Neural cell (in vitro differentiated cells): ENCODE results near the gene ARMC9. TPM values are rescaled to one million over a fixed set of nuclear protein-coding genes. Genes with fewer than 3 reads are reported as not detected.

ENCODE experiments used
- H2AFZ ChIP-seq: fragments of 200-600, 300-800 bp; sonication (generic), shearing (Covaris generic); 2 replicates; pipeline ENCODE4 v1.6.0; 2014; ENCODE audit warnings: low read depth, mild to moderate bottlenecking, antibody characterized with exemption, low read length, moderate library complexity
- H3F3A ChIP-seq: fragments of 200-600 bp; shearing (Covaris generic); 2 replicates; pipeline ENCODE4 v1.6.1; 2016; ENCODE audit warnings: mild to moderate bottlenecking, moderate library complexity, mixed read lengths, antibody characterized with exemption, low read length; ENCODE audit not compliant: insufficient read depth, poor library complexity, severe bottlenecking
- H3K27ac ChIP-seq: fragments of 200-600, 300-800 bp; sonication (generic), shearing (Covaris generic); 2 replicates; pipeline ENCODE4 v1.5.1; 2014; ENCODE audit warnings: mild to moderate bottlenecking, low read length, moderate library complexity
- H3K27me3 ChIP-seq: fragments of 300-800, 200-600 bp; sonication (generic), shearing (Covaris generic); 2 replicates; pipeline ENCODE4 v1.6.0; 2014; ENCODE audit warnings: mild to moderate bottlenecking, low read depth, low read length, moderate library complexity; ENCODE audit not compliant: insufficient read depth
- H3K36me3 ChIP-seq: fragments of 300-800, 200-600 bp; sonication (generic), shearing (Covaris generic); 2 replicates; pipeline ENCODE4 v1.5.1; 2014; ENCODE audit warnings: mild to moderate bottlenecking, antibody characterized with exemption, low read length, moderate library complexity; ENCODE audit not compliant: insufficient read depth
- H3K4me2 ChIP-seq: fragments of 300-800, 200-600 bp; sonication (generic), shearing (Covaris generic); 2 replicates; pipeline ENCODE4 v1.6.0; 2014; ENCODE audit warnings: mild to moderate bottlenecking, low read length
- H3K4me3 ChIP-seq: fragments of 300-800, 200-600 bp; sonication (generic), shearing (Covaris generic); 2 replicates; pipeline ENCODE4 v1.5.1; 2014; ENCODE audit warnings: mild to moderate bottlenecking, low read length, moderate library complexity
- H3K79me2 ChIP-seq: fragments of 200-600 bp; shearing (Covaris generic); replicated peaks from 2 replicates; pipeline ENCODE4 v1.6.0; 2014; ENCODE audit warnings: mild to moderate bottlenecking, low read length, moderate library complexity; ENCODE audit not compliant: insufficient read depth
- H3K9ac ChIP-seq: fragments of 300-800, 200-600 bp; sonication (generic), shearing (Covaris generic); 2 replicates; pipeline ENCODE4 v1.6.1; 2016; ENCODE audit warnings: mild to moderate bottlenecking, low read length, mixed read lengths
- H3K9me2 ChIP-seq: fragments of 200-600 bp; shearing (Covaris generic); 2 replicates; pipeline ENCODE4 v1.6.1; 2016; ENCODE audit warnings: mild to moderate bottlenecking, low read length, mixed read lengths; ENCODE audit not compliant: insufficient read depth
- H3K9me3 ChIP-seq: fragments of 200-600, 300-800 bp; sonication (generic), shearing (Covaris generic); 2 replicates; pipeline ENCODE4 v1.6.1; 2016; ENCODE audit warnings: mild to moderate bottlenecking, mixed run types, low read length, moderate library complexity, mixed read lengths
- H4K20me1 ChIP-seq: fragments of 200-600 bp; shearing (Covaris generic); 2 replicates; pipeline ENCODE4 v1.6.1; 2016; ENCODE audit warnings: mild to moderate bottlenecking, mixed run types; ENCODE audit not compliant: insufficient read depth
- EP300 ChIP-seq: fragments of 450-650 bp; conservative IDR thresholded peaks from 2 replicates; pipeline ENCODE4 v1.6.1; 2014; ENCODE audit warnings: antibody characterized with exemption, mild to moderate bottlenecking, moderate library complexity; ENCODE audit not compliant: poor library complexity, severe bottlenecking
- EZH2 ChIP-seq: fragments of 200-600, 300-800 bp; shearing (Covaris generic), sonication (generic); IDR thresholded peaks from 2 replicates; pipeline ENCODE4 v1.6.1; 2014; ENCODE audit warnings: antibody characterized with exemption, low read length, borderline replicate concordance, mild to moderate bottlenecking; ENCODE audit not compliant: insufficient read depth, poor library complexity, severe bottlenecking
- MXI1 ChIP-seq: fragments of 450-650 bp; conservative IDR thresholded peaks from 2 replicates; pipeline ENCODE4 v1.6.1; 2014; ENCODE audit warnings: antibody characterized with exemption, mild to moderate bottlenecking; ENCODE audit not compliant: poor library complexity, severe bottlenecking
- POLR2AphosphoS5 ChIP-seq: IDR thresholded peaks from 2 replicates; pipeline ENCODE4 v1.6.1; 2012
- RAD21 ChIP-seq: fragments of 450-650 bp; conservative IDR thresholded peaks from 2 replicates; pipeline ENCODE4 v1.6.1; 2014; ENCODE audit warnings: antibody characterized with exemption, mild to moderate bottlenecking, moderate library complexity
- SMC3 ChIP-seq: fragments of 450-650 bp; conservative IDR thresholded peaks from 2 replicates; pipeline ENCODE4 v1.6.1; 2014; ENCODE audit warnings: antibody characterized with exemption, mild to moderate bottlenecking, moderate library complexity; ENCODE audit not compliant: poor library complexity
- TAF1 ChIP-seq: IDR thresholded peaks from 2 replicates; pipeline ENCODE4 v1.6.1; 2012; ENCODE audit warnings: low read depth
- polyA plus RNA-seq: library from polyadenylated mRNA; depleted of rRNA; stranded (reverse); fragments of >200 nt; gene quantifications from 2 replicates; pipeline ENCODE4 v1.2.3, GENCODE V29; 2014
- TF ChIP-seq, protein P1 (sequence below): IDR thresholded peaks from 2 replicates; pipeline ENCODE4 v1.6.1; 2012; ENCODE audit warnings: borderline replicate concordance
- TF ChIP-seq, protein P2 (sequence below): fragments of 450-650 bp; IDR thresholded peaks from 2 replicates; pipeline ENCODE4 v1.5.1; 2014; ENCODE audit warnings: antibody characterized with exemption, mild to moderate bottlenecking, moderate library complexity; ENCODE audit not compliant: poor library complexity, severe bottlenecking

The ARMC9 gene
- polyA plus RNA-seq, 1 donor from 2014 or later: 13.9 TPM

DNA sequence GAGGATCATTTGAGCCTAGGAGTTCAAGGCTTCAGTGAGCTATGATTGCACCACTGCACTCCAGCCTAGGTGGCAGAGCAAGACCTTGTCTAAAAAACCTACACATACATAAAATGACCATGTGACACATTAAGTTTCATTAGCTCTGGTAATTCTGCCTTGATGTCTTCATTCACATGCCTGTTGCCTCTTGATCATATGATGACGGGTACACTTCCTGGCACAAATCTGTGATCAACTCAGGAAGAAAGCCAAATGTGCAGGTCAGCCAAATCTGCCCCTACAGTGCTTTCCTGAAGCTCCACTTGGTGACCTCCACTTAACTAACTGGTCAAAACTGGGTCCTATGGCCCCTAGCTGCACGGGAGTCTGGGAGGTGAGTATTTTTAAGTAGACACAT, 142.7 kb downstream of the ARMC9 start:
- no peaks in the 10 kb centered on the region for H4K20me1 ChIP-seq
- H2AFZ ChIP-seq: no peak overlapping the region
- TF ChIP-seq, protein P1, sequence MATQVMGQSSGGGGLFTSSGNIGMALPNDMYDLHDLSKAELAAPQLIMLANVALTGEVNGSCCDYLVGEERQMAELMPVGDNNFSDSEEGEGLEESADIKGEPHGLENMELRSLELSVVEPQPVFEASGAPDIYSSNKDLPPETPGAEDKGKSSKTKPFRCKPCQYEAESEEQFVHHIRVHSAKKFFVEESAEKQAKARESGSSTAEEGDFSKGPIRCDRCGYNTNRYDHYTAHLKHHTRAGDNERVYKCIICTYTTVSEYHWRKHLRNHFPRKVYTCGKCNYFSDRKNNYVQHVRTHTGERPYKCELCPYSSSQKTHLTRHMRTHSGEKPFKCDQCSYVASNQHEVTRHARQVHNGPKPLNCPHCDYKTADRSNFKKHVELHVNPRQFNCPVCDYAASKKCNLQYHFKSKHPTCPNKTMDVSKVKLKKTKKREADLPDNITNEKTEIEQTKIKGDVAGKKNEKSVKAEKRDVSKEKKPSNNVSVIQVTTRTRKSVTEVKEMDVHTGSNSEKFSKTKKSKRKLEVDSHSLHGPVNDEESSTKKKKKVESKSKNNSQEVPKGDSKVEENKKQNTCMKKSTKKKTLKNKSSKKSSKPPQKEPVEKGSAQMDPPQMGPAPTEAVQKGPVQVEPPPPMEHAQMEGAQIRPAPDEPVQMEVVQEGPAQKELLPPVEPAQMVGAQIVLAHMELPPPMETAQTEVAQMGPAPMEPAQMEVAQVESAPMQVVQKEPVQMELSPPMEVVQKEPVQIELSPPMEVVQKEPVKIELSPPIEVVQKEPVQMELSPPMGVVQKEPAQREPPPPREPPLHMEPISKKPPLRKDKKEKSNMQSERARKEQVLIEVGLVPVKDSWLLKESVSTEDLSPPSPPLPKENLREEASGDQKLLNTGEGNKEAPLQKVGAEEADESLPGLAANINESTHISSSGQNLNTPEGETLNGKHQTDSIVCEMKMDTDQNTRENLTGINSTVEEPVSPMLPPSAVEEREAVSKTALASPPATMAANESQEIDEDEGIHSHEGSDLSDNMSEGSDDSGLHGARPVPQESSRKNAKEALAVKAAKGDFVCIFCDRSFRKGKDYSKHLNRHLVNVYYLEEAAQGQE: no peak
- TF ChIP-seq EP300 (no peak), SMC3 (no peak), TAF1 (no peak), MXI1 (no peak), RAD21 (no peak), EZH2 (no peak), POLR2AphosphoS5 (no peak)
- TF ChIP-seq, protein P2, sequence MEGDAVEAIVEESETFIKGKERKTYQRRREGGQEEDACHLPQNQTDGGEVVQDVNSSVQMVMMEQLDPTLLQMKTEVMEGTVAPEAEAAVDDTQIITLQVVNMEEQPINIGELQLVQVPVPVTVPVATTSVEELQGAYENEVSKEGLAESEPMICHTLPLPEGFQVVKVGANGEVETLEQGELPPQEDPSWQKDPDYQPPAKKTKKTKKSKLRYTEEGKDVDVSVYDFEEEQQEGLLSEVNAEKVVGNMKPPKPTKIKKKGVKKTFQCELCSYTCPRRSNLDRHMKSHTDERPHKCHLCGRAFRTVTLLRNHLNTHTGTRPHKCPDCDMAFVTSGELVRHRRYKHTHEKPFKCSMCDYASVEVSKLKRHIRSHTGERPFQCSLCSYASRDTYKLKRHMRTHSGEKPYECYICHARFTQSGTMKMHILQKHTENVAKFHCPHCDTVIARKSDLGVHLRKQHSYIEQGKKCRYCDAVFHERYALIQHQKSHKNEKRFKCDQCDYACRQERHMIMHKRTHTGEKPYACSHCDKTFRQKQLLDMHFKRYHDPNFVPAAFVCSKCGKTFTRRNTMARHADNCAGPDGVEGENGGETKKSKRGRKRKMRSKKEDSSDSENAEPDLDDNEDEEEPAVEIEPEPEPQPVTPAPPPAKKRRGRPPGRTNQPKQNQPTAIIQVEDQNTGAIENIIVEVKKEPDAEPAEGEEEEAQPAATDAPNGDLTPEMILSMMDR: no peak
- no peaks in the 10 kb centered on the region for H3F3A ChIP-seq
- no peaks in the 10 kb centered on the region for H3K36me3 ChIP-seq
- no peaks in the 10 kb centered on the region for H3K79me2 ChIP-seq
- H3K4me2 ChIP-seq: no peak overlapping the region
- H3K4me3 ChIP-seq: no peak overlapping the region
- no peaks in the 10 kb centered on the region for H3K9me3 ChIP-seq
- H3K9me2 ChIP-seq: no peaks in the 10 kb centered on the region
- H3K27ac ChIP-seq: no peak overlapping the region
- H3K27me3 ChIP-seq: no peaks in the 10 kb centered on the region
- H3K9ac ChIP-seq: no peak overlapping the region

DNA sequence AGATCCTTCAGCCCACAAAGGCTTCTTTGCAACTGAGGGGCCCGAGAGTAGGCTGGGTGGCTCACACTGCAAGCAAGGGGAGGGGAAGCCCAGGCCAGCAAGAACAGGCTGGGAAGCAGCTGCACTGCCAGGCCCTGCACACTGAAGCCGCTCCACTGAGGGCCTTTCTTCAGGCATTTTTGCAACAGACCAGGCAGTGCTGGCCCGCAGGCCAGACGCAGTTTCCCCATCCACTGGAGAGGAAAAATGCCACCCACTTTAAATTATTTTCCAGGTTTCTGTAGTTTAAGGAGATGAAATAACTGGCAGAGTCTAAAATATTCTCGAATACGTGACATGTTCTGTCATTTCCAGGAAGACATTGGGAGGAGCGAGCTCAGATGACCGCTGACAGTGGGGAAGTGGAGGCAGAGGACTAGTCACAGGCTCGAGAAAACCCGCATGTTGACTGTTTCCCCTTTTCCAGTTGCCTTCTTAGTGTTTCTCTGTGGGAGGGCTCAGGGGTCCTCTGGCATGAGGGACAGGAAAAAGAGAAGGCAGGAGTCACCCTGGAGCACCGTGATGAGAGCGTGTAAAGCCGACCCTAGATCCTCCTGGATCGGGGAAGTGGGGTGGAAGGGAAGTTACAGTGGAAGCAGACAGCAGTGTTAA, 143.8 kb downstream of the ARMC9 start:
- Histone ChIP-seq H3K9me2 (no peaks in the 10 kb centered on the region), H3K4me3 (no peak overlapping the region), H3K9me3 (no peaks in the 10 kb centered on the region), H3K79me2 (no peaks in the 10 kb centered on the region), H3K36me3 (no peaks in the 10 kb centered on the region), H2AFZ (no peak overlapping the region), H3F3A (no peaks in the 10 kb centered on the region), H3K27me3 (no peaks in the 10 kb centered on the region), H3K4me2 (no peak overlapping the region), H3K27ac (no peak overlapping the region), H3K9ac (no peak overlapping the region), H4K20me1 (no peaks in the 10 kb centered on the region)
- no peak for TF ChIP-seq EP300
- TF ChIP-seq POLR2AphosphoS5: no peak
- no peak for TF ChIP-seq TAF1
- TF ChIP-seq EZH2: no peak
- TF ChIP-seq, protein P1: no peak
- TF ChIP-seq SMC3: no peak
- no peak for TF ChIP-seq MXI1
- TF ChIP-seq, protein P2: no peak
- no peak for TF ChIP-seq RAD21
